HG02852 (cell line): Measurements from ENCODE around the gene TTF1.
"Not testable (repeated sequence)": the region's sequence is repeated elsewhere in the genome, so short reads cannot be mapped to it uniquely, and the experiment has no call there.

ENCODE experiments used
- ATAC-seq: cut with Tn5 transposase; IDR thresholded peaks from one replicate; pipeline ENCODE4 v1.9.1; 2021; ENCODE audit warnings: mild to moderate bottlenecking, moderate library complexity; ENCODE audit not compliant: unreplicated experiment

TTF1 gene

DNA sequence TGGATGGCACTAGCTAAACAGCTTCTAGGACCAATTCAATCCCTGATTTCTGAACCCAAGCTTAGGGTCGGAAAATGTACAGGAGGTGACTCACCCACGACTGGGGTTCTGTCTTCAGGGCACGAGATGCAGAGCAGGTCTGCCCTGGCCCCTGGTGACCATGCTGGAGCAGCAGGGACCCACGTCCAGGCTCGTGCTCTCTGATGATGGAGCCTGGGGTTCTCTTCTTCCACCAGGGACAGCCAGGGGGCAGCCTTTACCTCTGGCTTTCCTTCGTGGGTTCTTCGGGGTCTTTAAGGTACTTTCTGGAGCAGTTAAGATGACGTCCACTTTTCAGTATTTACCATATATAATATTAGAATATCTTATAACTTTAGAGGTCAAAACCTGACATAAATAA is 5.4 kb upstream of the TTF1 start:
- ATAC-seq, result no peak

GRCh38 chr9:132411091-132411508 is 4.5 kb upstream of the TTF1 start:
- no peak for ATAC-seq

GRCh38 chr9:132410642-132411041 is 4.0 kb upstream of the TTF1 start:
- no peak for ATAC-seq

- no peak for ATAC-seq
These were observed 3.3 kb upstream of the TTF1 start, which contains the start of gene CFAP77 for GRCh38 chr9:132409828-132410528. CFAP77 (plus strand) TSS chr9:132410211; CDS start chr9:132410272, 61 bp downstream.

DNA sequence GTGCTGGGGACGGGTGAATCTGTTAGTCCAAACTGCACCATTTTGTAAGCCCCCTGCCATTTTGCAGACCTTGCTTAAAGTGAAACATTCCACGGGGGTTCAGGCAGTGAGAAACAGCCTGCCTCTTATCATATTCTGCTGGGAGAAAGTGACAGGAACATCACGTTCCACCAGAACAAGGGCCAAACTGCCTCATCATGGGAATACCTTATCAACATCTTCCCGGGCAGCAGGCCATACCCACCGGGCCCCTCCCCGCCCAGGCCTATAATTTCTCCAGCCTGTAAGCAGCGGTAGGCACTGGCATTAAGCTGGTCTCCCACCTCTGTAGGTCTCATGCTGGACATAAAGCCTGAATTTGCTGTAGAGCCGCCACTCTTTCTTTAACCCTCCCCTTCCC is 1.9 kb upstream of the TTF1 start:
- no peak for ATAC-seq

- ATAC-seq, result no peak
These were observed 556 bp upstream of the TTF1 start for GRCh38 chr9:132407196-132407595.

- ATAC-seq, result no peak
These were observed 2.3 kb downstream of the TTF1 start for GRCh38 chr9:132404228-132404881.

DNA sequence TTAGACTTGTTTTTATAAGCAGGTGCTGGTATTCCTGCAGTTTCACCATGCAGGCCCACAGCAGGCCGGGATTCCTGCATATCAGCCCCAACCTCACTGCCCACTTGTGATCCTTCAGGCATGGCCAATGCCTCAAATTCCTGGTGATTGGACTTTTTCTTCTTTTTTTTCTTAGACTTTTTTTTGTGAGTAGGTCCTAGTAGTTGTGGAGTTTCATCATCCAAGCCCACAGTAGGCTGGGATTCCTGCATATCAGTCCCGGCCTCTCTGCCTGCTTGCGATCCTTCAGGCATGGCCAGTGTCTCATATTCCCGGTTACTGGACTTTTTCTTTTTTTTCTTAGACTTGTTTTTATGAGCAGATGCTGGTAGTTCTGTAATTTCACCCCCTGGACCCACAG is 4.8 kb downstream of the TTF1 start:
- no peak for ATAC-seq

- ATAC-seq, result no peak
These were observed 11.1 kb downstream of the TTF1 start for GRCh38 chr9:132395560-132395959.

DNA sequence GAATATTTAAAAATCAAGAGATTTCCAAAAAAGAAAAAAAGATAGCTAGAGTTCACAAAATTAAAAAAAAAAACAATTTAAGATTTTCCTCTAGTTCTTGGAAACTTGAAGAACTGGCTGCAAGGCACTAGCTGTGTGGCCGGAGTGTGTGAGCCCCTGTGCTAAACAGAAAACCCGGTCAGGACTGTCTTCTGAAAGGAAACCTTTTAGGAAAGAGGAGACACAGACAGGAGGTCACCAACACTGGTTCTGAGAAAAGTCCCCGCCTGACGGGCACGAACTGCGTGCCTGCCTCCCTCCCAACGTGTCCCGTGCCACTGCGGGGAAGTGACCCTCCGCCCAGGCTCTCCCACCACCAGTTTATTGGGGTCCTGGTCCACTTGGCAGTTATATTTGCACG is 15.2 kb downstream of the TTF1 start:
- ATAC-seq, result no peak

DNA sequence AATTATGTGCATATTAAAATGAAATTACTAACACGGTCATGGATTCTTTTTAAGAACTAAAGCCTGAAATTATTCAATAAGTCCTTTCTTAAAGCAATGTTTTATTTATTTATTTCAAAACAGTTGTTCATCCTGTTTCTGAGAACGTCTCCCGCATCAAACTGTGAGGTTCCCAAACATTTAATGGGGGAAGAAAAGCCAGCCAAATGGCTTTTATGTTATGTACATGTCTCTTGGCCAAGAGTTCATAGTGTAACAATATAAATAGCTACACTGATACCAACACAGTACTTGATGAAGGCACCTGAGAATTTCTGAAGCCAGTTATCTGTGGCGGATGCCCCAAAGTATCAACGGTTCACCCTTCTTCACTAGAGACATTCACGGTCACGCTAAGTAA is 15.7 kb downstream of the TTF1 start:
- ATAC-seq, result no peak

GRCh38 chr9:132387133-132387532 is 19.5 kb downstream of the TTF1 start:
- no peak for ATAC-seq

- peak; percentile 52 for ATAC-seq
These were observed 22.3 kb downstream of the TTF1 start for GRCh38 chr9:132384376-132384775.

- no peak for ATAC-seq
These were observed 23.2 kb downstream of the TTF1 start for GRCh38 chr9:132383462-132383883.

GRCh38 chr9:132381966-132382541 is 24.6 kb downstream of the TTF1 start:
- peak; percentile 62 for ATAC-seq

GRCh38 chr9:132378416-132378815 is 28.2 kb downstream of the TTF1 start:
- not testable (repeated sequence) for ATAC-seq

DNA sequence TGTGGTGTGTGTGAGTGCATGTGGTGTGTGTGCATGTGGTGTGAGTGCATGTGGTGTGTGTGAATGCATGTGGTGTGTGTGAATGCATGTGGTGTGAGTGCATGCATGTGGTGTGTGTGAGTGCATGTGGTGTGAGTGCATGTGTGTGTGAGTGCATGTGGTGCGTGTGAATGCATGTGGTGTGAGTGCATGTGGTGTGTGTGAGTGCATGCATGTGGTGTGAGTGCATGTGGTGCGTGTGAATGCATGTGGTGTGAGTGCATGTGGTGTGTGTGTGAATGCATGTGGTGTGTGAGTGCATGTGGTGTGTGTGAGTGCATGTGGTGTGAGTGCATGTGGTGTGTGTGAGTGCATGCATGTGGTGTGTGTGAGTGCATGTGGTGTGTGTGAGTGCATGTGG is 28.9 kb downstream of the TTF1 start:
- not testable (repeated sequence) for ATAC-seq

GRCh38 chr9:132372177-132373095 is 34.2 kb downstream of the TTF1 start:
- ATAC-seq, result no peak

DNA sequence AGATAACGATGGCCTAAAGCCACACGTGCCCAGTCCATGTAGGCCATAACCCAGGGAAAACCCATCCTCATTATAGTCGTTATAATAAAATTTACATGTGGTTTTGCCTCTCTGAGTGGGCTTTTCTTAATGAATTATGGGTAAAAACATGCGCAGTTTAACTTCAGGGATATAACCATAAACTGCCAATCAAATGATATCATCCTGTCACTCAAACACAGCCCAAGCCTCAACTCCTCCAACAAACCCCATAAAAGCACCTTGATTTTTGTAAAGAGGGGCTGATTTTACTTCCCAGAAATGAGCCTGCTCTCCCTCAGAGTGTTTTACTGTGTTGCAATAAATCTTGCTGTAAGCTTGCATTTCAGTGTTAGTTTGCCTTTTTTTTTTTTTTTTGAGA is 36.0 kb downstream of the TTF1 start:
- no peak for ATAC-seq

DNA sequence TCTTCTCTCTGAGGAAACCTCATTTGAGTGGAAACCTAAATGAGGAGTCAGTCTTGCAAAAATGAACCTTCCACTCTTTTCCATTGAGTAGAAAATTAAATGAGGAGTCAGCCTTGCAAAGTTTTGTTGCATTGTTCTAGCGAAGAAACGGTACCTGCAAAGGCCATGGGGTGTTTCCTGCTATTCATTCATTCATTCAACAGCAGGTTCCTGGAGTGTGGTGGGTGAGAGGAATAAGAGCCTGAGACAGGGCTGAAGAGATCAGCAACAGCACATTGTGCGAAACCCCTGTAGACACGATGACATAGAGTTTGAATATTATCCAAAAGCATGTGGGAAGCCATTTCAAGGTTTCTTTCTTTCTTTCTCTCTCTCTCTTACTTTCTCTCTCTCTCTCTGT is 37.2 kb downstream of the TTF1 start:
- ATAC-seq, result no peak
